Measurements from ENCODE around the gene TAF1L. TPM values are rescaled to one million over a fixed set of nuclear protein-coding genes. Genes with fewer than 3 reads are reported as not detected.

Gene TAF1L, protein sequence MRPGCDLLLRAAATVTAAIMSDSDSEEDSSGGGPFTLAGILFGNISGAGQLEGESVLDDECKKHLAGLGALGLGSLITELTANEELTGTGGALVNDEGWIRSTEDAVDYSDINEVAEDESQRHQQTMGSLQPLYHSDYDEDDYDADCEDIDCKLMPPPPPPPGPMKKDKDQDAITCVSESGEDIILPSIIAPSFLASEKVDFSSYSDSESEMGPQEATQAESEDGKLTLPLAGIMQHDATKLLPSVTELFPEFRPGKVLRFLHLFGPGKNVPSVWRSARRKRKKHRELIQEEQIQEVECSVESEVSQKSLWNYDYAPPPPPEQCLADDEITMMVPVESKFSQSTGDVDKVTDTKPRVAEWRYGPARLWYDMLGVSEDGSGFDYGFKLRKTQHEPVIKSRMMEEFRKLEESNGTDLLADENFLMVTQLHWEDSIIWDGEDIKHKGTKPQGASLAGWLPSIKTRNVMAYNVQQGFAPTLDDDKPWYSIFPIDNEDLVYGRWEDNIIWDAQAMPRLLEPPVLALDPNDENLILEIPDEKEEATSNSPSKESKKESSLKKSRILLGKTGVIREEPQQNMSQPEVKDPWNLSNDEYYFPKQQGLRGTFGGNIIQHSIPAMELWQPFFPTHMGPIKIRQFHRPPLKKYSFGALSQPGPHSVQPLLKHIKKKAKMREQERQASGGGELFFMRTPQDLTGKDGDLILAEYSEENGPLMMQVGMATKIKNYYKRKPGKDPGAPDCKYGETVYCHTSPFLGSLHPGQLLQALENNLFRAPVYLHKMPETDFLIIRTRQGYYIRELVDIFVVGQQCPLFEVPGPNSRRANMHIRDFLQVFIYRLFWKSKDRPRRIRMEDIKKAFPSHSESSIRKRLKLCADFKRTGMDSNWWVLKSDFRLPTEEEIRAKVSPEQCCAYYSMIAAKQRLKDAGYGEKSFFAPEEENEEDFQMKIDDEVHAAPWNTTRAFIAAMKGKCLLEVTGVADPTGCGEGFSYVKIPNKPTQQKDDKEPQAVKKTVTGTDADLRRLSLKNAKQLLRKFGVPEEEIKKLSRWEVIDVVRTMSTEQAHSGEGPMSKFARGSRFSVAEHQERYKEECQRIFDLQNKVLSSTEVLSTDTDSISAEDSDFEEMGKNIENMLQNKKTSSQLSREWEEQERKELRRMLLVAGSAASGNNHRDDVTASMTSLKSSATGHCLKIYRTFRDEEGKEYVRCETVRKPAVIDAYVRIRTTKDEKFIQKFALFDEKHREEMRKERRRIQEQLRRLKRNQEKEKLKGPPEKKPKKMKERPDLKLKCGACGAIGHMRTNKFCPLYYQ (N-terminal part only)
- total RNA-seq (not detected), polyA plus RNA-seq (not detected)

GRCh38 chr9:32635362-32635761, at the start of gene TAF1L:
TAF1L (minus strand) TSS chr9:32635669; CDS start chr9:32635579, 90 bp downstream.
- Histone ChIP-seq H3K4me1 (ENCODE audit: control insufficient read depth in 4 of 4, insufficient read depth in 4 of 4, low read length in 3 of 4) (no peaks in the 10 kb centered on the region), H3K4me3 (ENCODE audit: low read depth in 1 of 3, low read length in 3 of 3) (no peak within 1 kb of the TSS), H3K36me3 (ENCODE audit: control insufficient read depth in 4 of 4, insufficient read depth in 3 of 4, low read depth in 1 of 4, low read length in 3 of 4) (no peaks in the 10 kb centered on the region), H3K27me3 (ENCODE audit: control insufficient read depth in 4 of 4, insufficient read depth in 4 of 4, low read length in 3 of 4) (peaks cover 0 to 3% (median 0%) of the 10 kb centered on the region in 4 donors), H3K9me3 (ENCODE audit: control insufficient read depth in 4 of 4, low read length in 3 of 4) (no peaks in the 10 kb centered on the region), H3K27ac (ENCODE audit: low read depth in 1 of 2, low read length in 2 of 2) (no peak within 1 kb of the TSS), H3K9ac (ENCODE audit: low read depth in 1 of 2, low read length in 2 of 2) (no peak within 1 kb of the TSS)
- DNase-seq (ENCODE audit: low spot score), result no peak
- whole genome bisulfite sequencing, result 92% methylated on average over 23 of the region's 23 CpGs
- TF ChIP-seq ATF3 (IDR thresholded peaks at IDR 0.05), result no peak
- TF ChIP-seq RXRA (IDR thresholded peaks at IDR 0.05), result no peak
- TF ChIP-seq HNF4G (IDR thresholded peaks at IDR 0.05), result no peak
- TF ChIP-seq TAF1 (conservative IDR thresholded peaks at IDR 0.05), result no peak
- TF ChIP-seq NR2F2 (IDR thresholded peaks at IDR 0.05), result no peak
- TF ChIP-seq CTCF (IDR thresholded peaks at IDR 0.05; ENCODE audit: low read depth, low read length, missing input control), result no peak
- TF ChIP-seq YY1 (IDR thresholded peaks at IDR 0.05), result no peak

DNA sequence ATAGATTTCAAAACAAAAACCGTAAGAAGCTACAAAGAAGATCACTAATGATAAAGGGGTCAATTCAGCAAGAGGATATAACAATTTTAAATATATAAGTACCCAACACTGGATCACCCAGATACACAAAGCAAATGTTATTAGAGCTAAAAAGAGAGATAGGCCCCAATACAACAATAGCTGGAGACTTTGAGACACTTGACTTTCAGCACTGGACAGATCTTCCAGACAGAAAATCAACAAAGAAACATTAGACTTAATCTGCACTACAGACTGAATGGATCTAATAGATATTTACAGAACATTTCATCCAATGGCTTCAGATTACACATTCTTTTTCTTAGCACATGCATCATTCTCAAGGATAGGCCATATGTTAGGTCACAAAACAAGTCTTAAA, 46.3 kb upstream of the TAF1L start:
- Histone ChIP-seq H3K9ac (ENCODE audit: low read depth in 1 of 2, low read length in 2 of 2) (no peak overlapping the region), H3K9me3 (ENCODE audit: control insufficient read depth in 4 of 4, low read length in 3 of 4) (peaks cover 0 to 16% (median 3%) of the 10 kb centered on the region in 4 donors), H3K36me3 (ENCODE audit: control insufficient read depth in 4 of 4, insufficient read depth in 3 of 4, low read depth in 1 of 4, low read length in 3 of 4) (no peaks in the 10 kb centered on the region), H3K4me3 (ENCODE audit: low read depth in 1 of 3, low read length in 3 of 3) (no peak overlapping the region), H3K27ac (ENCODE audit: low read depth in 1 of 2, low read length in 2 of 2) (no peak overlapping the region), H3K27me3 (ENCODE audit: control insufficient read depth in 4 of 4, insufficient read depth in 4 of 4, low read length in 3 of 4) (no peaks in the 10 kb centered on the region), H3K4me1 (ENCODE audit: control insufficient read depth in 4 of 4, insufficient read depth in 4 of 4, low read length in 3 of 4) (no peaks in the 10 kb centered on the region)
- DNase-seq (ENCODE audit: low spot score), result no peak
- WGBS, result 84% methylated on average over 1 of the region's 1 CpG
- TF ChIP-seq RXRA (IDR thresholded peaks at IDR 0.05), result no peak
- TF ChIP-seq MAX (IDR thresholded peaks at IDR 0.05), result no peak
- no peak for TF ChIP-seq GABPA (IDR thresholded peaks at IDR 0.05 in 1 of 2, conservative IDR thresholded peaks at IDR 0.05 in 1 of 2)
- TF ChIP-seq HNF4A (conservative IDR thresholded peaks at IDR 0.05), result no peak

- Histone ChIP-seq H3K9ac (ENCODE audit: low read depth in 1 of 2, low read length in 2 of 2) (no peak overlapping the region), H3K36me3 (ENCODE audit: control insufficient read depth in 4 of 4, insufficient read depth in 3 of 4, low read depth in 1 of 4, low read length in 3 of 4) (no peaks in the 10 kb centered on the region), H3K4me3 (ENCODE audit: low read depth in 1 of 3, low read length in 3 of 3) (no peak overlapping the region), H3K27ac (ENCODE audit: low read depth in 1 of 2, low read length in 2 of 2) (no peak overlapping the region), H3K27me3 (ENCODE audit: control insufficient read depth in 4 of 4, insufficient read depth in 4 of 4, low read length in 3 of 4) (no peaks in the 10 kb centered on the region), H3K4me1 (ENCODE audit: control insufficient read depth in 4 of 4, insufficient read depth in 4 of 4, low read length in 3 of 4) (no peaks in the 10 kb centered on the region), H3K9me3 (ENCODE audit: control insufficient read depth in 4 of 4, low read length in 3 of 4) (peaks cover 0 to 9% (median 1%) of the 10 kb centered on the region in 4 donors)
- TF ChIP-seq REST (IDR thresholded peaks at IDR 0.05), result no peak
- no peak for TF ChIP-seq NR2F2 (IDR thresholded peaks at IDR 0.05)
- TF ChIP-seq ATF3 (IDR thresholded peaks at IDR 0.05), result no peak
- no peak for TF ChIP-seq RXRA (IDR thresholded peaks at IDR 0.05)
- no peak for TF ChIP-seq EGR1 (IDR thresholded peaks at IDR 0.05; ENCODE audit: low read depth in 2 of 2)
- no peak for TF ChIP-seq JUND (IDR thresholded peaks at IDR 0.05)
- TF ChIP-seq YY1 (IDR thresholded peaks at IDR 0.05), result no peak
- TF ChIP-seq FOXA1 (IDR thresholded peaks at IDR 0.05), result no peak
- TF ChIP-seq TAF1 (conservative IDR thresholded peaks at IDR 0.05), result no peak
- TF ChIP-seq HNF4A (conservative IDR thresholded peaks at IDR 0.05), result no peak
- no peak for TF ChIP-seq GABPA (IDR thresholded peaks at IDR 0.05 in 1 of 2, conservative IDR thresholded peaks at IDR 0.05 in 1 of 2)
- no peak for TF ChIP-seq FOXA2 (IDR thresholded peaks at IDR 0.05)
- no peak for TF ChIP-seq RAD21 (IDR thresholded peaks at IDR 0.05)
- TF ChIP-seq HNF4G (IDR thresholded peaks at IDR 0.05), result no peak
- no peak for DNase-seq (ENCODE audit: low spot score)
- WGBS, result 69% methylated on average over 1 of the region's 1 CpG
These were observed 42.5 kb upstream of the TAF1L start for GRCh38 chr9:32677931-32678330.
